ENCODE data around the gene NEXN.

GRCh38 chr1:77841574-77841973 is 46.9 kb upstream of the NEXN start:
- TF ChIP-seq MAX (CRISPR knock-in tag; IDR thresholded peaks at IDR 0.05) (no peak), CTCF (IDR thresholded peaks at IDR 0.05) (no peak), ARID4B (CRISPR knock-in tag; IDR thresholded peaks at IDR 0.05; ENCODE audit: borderline replicate concordance) (no peak), JUN (CRISPR knock-in tag; IDR thresholded peaks at IDR 0.05) (no peak), SP1 (CRISPR knock-in tag; conservative IDR thresholded peaks at IDR 0.05) (no peak), PRRX2 (CRISPR knock-in tag; IDR thresholded peaks at IDR 0.05) (no peak), PREB (CRISPR knock-in tag; IDR thresholded peaks at IDR 0.05; ENCODE audit: borderline replicate concordance) (no peak), HMGA2 (CRISPR knock-in tag; IDR thresholded peaks at IDR 0.05) (no peak)
